Upper lobe of left lung (tissue), 6 donors: ENCODE results near the gene ANKRD13C. TPM values are rescaled to one million over a fixed set of nuclear protein-coding genes. Genes with fewer than 3 reads are reported as not detected.

ENCODE experiments used
- ATAC-seq, 2 donors: fragments of 200-7000 bp; cut with Tn5 transposase; one replicate each; pipeline ENCODE4 v1.9.1; 2022; ENCODE audit warnings: mild to moderate bottlenecking in 2 of 2, moderate library complexity in 2 of 2; ENCODE audit not compliant: low FRiP score in 2 of 2
- DNase-seq, 2 donors: peaks; one replicate each; pipeline ENCODE4 v3.0.0-alpha.2; 2019 to 2020
- H3K27ac ChIP-seq, 4 donors: fragments of 200-600 bp; sonication (generic); one replicate each; pipeline ENCODE4 v1.5.1; 2016 to 2019
- H3K27me3 ChIP-seq, 4 donors: fragments of 200-600 bp; sonication (generic); one replicate each; pipeline ENCODE4 v1.5.1; 2017 to 2019
- H3K36me3 ChIP-seq, 4 donors: fragments of 200-600 bp; sonication (generic); one replicate each; pipeline ENCODE4 v1.5.1; 2016 to 2019
- H3K4me1 ChIP-seq, 4 donors: fragments of 200-600 bp; sonication (generic); one replicate each; pipeline ENCODE4 v1.5.1; 2018 to 2019
- H3K4me3 ChIP-seq, 4 donors: fragments of 200-600 bp; sonication (generic); one replicate each; pipeline ENCODE4 v1.5.1; 2017 to 2019; ENCODE audit warnings: mild to moderate bottlenecking in 2 of 4, moderate library complexity in 1 of 4
- H3K9me3 ChIP-seq, 4 donors: fragments of 200-600 bp; sonication (generic); one replicate each; pipeline ENCODE4 v1.5.1; 2018 to 2019
- CTCF ChIP-seq, 6 experiments: fragments of 450-650 bp in 4 of 6; fragments of 200-600 bp in 2 of 6; sonication (generic) in 2 of 6; IDR thresholded peaks; one replicate each; pipeline ENCODE4 v1.5.1; 2016 to 2019; ENCODE audit warnings: antibody characterized with exemption in 6 of 6
- EP300 ChIP-seq, 4 donors: sonication (generic); formaldehyde crosslinking; IDR thresholded peaks; one replicate each; pipeline ENCODE4 v1.5.1; 2017; ENCODE audit warnings: antibody characterized with exemption in 4 of 4, control low read depth in 2 of 4
- POLR2A ChIP-seq, 4 donors: fragments of 450-650 bp; IDR thresholded peaks; one replicate each; pipeline ENCODE4 v1.5.1; 2016 to 2017; ENCODE audit warnings: antibody characterized with exemption in 4 of 4, mild to moderate bottlenecking in 2 of 4
- POLR2AphosphoS5 ChIP-seq, 2 donors: sonication (generic); formaldehyde crosslinking; IDR thresholded peaks; one replicate each; pipeline ENCODE4 v1.5.1; 2017; ENCODE audit warnings: antibody characterized with exemption in 2 of 2
- WGBS, 2 donors: methylation state at CpG; one replicate each; pipeline ENCODE4 v1.1.5; 2017 to 2018; 5-methylcytosine and 5-hydroxymethylcytosine counted together
- total RNA-seq, 6 donors: library from RNA; depleted of rRNA in 4 of 6; stranded (reverse); fragments of >200 nt in 4 of 6; gene quantifications; one replicate each; pipeline versions ENCODE4 v1.1.0 to v1.2.1, GENCODE V29; 2016 to 2021
- donor health status: DM: no; HTN: no; CAD: no; lungs with moderate emphysema.
- donor health status: DM: no; HTN: yes; CAD: no; lungs with severe emphysema.

The ANKRD13C gene
- total RNA-seq, 6 donors from 2014 or later, result 13.0 to 37.4 (median 20.6) TPM

- Histone ChIP-seq H3K4me1 (no peaks in the 10 kb centered on the region), H3K9me3 (no peaks in the 10 kb centered on the region), H3K27me3 (no peaks in the 10 kb centered on the region), H3K36me3 (peaks cover 6 to 60% (median 16%) of the 10 kb centered on the region in 4 donors), H3K27ac (no peak overlapping the region), H3K4me3 (no peak overlapping the region)
- ATAC-seq (no peak), DNase-seq (no peak)
- TF ChIP-seq CTCF (IDR thresholded peaks at IDR 0.05), result no peak
- TF ChIP-seq POLR2A (IDR thresholded peaks at IDR 0.05), result no peak
- TF ChIP-seq EP300 (IDR thresholded peaks at IDR 0.05), result no peak
- no peak for TF ChIP-seq POLR2AphosphoS5 (IDR thresholded peaks at IDR 0.05)
Observed at GRCh38 chr1:70293186-70293843, 61.2 kb downstream of the ANKRD13C start.

- Histone ChIP-seq H3K4me1 (no peaks in the 10 kb centered on the region), H3K27me3 (no peaks in the 10 kb centered on the region), H3K27ac (no peak overlapping the region), H3K4me3 (no peak overlapping the region), H3K9me3 (no peaks in the 10 kb centered on the region), H3K36me3 (peaks cover 6 to 49% (median 16%) of the 10 kb centered on the region in 4 donors)
- ATAC-seq (no peak), DNase-seq (no peak)
- 90 to 98% methylated on average over 1 of the region's 1 CpG for WGBS, 2 donors
- TF ChIP-seq POLR2A (IDR thresholded peaks at IDR 0.05), result no peak
- TF ChIP-seq CTCF (IDR thresholded peaks at IDR 0.05), result no peak
- no peak for TF ChIP-seq POLR2AphosphoS5 (IDR thresholded peaks at IDR 0.05)
- TF ChIP-seq EP300 (IDR thresholded peaks at IDR 0.05), result no peak
Observed at GRCh38 chr1:70290218-70290617, 64.3 kb downstream of the ANKRD13C start.

- no peaks in the 10 kb centered on the region for H3K9me3 ChIP-seq
- peaks cover 6 to 37% (median 16%) of the 10 kb centered on the region in 4 donors for H3K36me3 ChIP-seq
- no peaks in the 10 kb centered on the region for H3K27me3 ChIP-seq
- H3K4me1 ChIP-seq, result no peaks in the 10 kb centered on the region
- TF ChIP-seq POLR2AphosphoS5 (IDR thresholded peaks at IDR 0.05) (no peak), CTCF (IDR thresholded peaks at IDR 0.05) (no peak), POLR2A (IDR thresholded peaks at IDR 0.05) (no peak), EP300 (IDR thresholded peaks at IDR 0.05) (no peak)
- no peak overlapping the region for H3K27ac ChIP-seq
- ATAC-seq (no peak), DNase-seq (no peak)
- H3K4me3 ChIP-seq, result no peak overlapping the region
Observed at GRCh38 chr1:70288166-70288565, 66.4 kb downstream of the ANKRD13C start.

- H3K4me1 ChIP-seq, result no peaks in the 10 kb centered on the region
- no peak overlapping the region for H3K4me3 ChIP-seq
- no peaks in the 10 kb centered on the region for H3K9me3 ChIP-seq
- TF ChIP-seq POLR2A (IDR thresholded peaks at IDR 0.05) (no peak), EP300 (IDR thresholded peaks at IDR 0.05) (no peak), POLR2AphosphoS5 (IDR thresholded peaks at IDR 0.05) (no peak), CTCF (IDR thresholded peaks at IDR 0.05) (no peak)
- DNase-seq (no peak), ATAC-seq (no peak)
- peaks cover 4 to 32% (median 9%) of the 10 kb centered on the region in 4 donors for H3K36me3 ChIP-seq
- WGBS, 2 donors, result 96 to 97% methylated on average over 5 of the region's 5 CpGs
- no peaks in the 10 kb centered on the region for H3K27me3 ChIP-seq
- no peak overlapping the region for H3K27ac ChIP-seq
Observed at GRCh38 chr1:70286453-70286852, 68.1 kb downstream of the ANKRD13C start.

- DNase-seq (no peak), ATAC-seq (no peak)
- Histone ChIP-seq H3K36me3 (peaks cover 0 to 19% (median 0%) of the 10 kb centered on the region in 4 donors), H3K27me3 (no peaks in the 10 kb centered on the region), H3K4me1 (no peaks in the 10 kb centered on the region), H3K27ac (no peak overlapping the region), H3K4me3 (no peak overlapping the region), H3K9me3 (no peaks in the 10 kb centered on the region)
- TF ChIP-seq EP300 (IDR thresholded peaks at IDR 0.05) (no peak), CTCF (IDR thresholded peaks at IDR 0.05) (no peak), POLR2AphosphoS5 (IDR thresholded peaks at IDR 0.05) (no peak), POLR2A (IDR thresholded peaks at IDR 0.05) (no peak)
- 91 to 93% methylated on average over 2 of the region's 2 CpGs for WGBS, 2 donors
Observed at GRCh38 chr1:70284366-70284765, 70.2 kb downstream of the ANKRD13C start.
